ENCODE measurements around the gene COG5.

The COG5 gene

GRCh38 chr7:107206706-107207105 lies 357.0 kb downstream of the COG5 start:
- Histone ChIP-seq H4K20me1 (ENCODE audit: control insufficient read depth, insufficient read depth, low read depth, low read length) (no peaks in the 10 kb centered on the region), H3K27ac (ENCODE audit: low read depth, low read length) (no peak overlapping the region), H3K4me1 (ENCODE audit: control insufficient read depth, low read length) (peaks cover 6% of the 10 kb centered on the region), H3K4me3 (ENCODE audit: low read length) (no peak overlapping the region), H3K79me2 (ENCODE audit: control insufficient read depth, low read length) (no peaks in the 10 kb centered on the region), H3K36me3 (ENCODE audit: control insufficient read depth, low read length) (peaks cover 19% of the 10 kb centered on the region), H3K4me2 (ENCODE audit: low read length) (no peak overlapping the region), H3K9me2 (replicated peaks; ENCODE audit: control insufficient read depth, low read length) (no peaks in the 10 kb centered on the region), H3K27me3 (ENCODE audit: control insufficient read depth, low read length) (no peaks in the 10 kb centered on the region), H3F3A (ENCODE audit: control insufficient read depth, insufficient read depth) (no peaks in the 10 kb centered on the region), H3K9me3 (ENCODE audit: control insufficient read depth, insufficient read depth, low read length) (no peaks in the 10 kb centered on the region)
- TF ChIP-seq CTCF (IDR thresholded peaks at IDR 0.05; ENCODE audit: low read depth, low read length, poor library complexity, severe bottlenecking): no peak
- no peak for TF ChIP-seq EZH2phosphoT487 (IDR thresholded peaks at IDR 0.05; ENCODE audit: borderline replicate concordance, low read length)

GRCh38 chr7:107206136-107206535 lies 357.6 kb downstream of the COG5 start:
- Histone ChIP-seq H3K27me3 (ENCODE audit: control insufficient read depth, low read length) (no peaks in the 10 kb centered on the region), H3K9me2 (replicated peaks; ENCODE audit: control insufficient read depth, low read length) (no peaks in the 10 kb centered on the region), H3K36me3 (ENCODE audit: control insufficient read depth, low read length) (peaks cover 24% of the 10 kb centered on the region), H3K9me3 (ENCODE audit: control insufficient read depth, insufficient read depth, low read length) (no peaks in the 10 kb centered on the region), H3F3A (ENCODE audit: control insufficient read depth, insufficient read depth) (no peaks in the 10 kb centered on the region), H4K20me1 (ENCODE audit: control insufficient read depth, insufficient read depth, low read depth, low read length) (no peaks in the 10 kb centered on the region), H3K4me2 (ENCODE audit: low read length) (no peak overlapping the region), H3K4me3 (ENCODE audit: low read length) (no peak overlapping the region), H3K27ac (ENCODE audit: low read depth, low read length) (no peak overlapping the region), H3K4me1 (ENCODE audit: control insufficient read depth, low read length) (peaks cover 6% of the 10 kb centered on the region), H3K79me2 (ENCODE audit: control insufficient read depth, low read length) (no peaks in the 10 kb centered on the region)
- TF ChIP-seq EZH2phosphoT487 (IDR thresholded peaks at IDR 0.05; ENCODE audit: borderline replicate concordance, low read length): no peak
- TF ChIP-seq CTCF (IDR thresholded peaks at IDR 0.05; ENCODE audit: low read depth, low read length, poor library complexity, severe bottlenecking): no peak

GRCh38 chr7:107203607-107204006 lies 360.1 kb downstream of the COG5 start:
- no peaks in the 10 kb centered on the region for H3K27me3 ChIP-seq (ENCODE audit: control insufficient read depth, low read length)
- no peak overlapping the region for H3K4me3 ChIP-seq (ENCODE audit: low read length)
- H3K9me3 ChIP-seq (ENCODE audit: control insufficient read depth, insufficient read depth, low read length): no peaks in the 10 kb centered on the region
- TF ChIP-seq CTCF (IDR thresholded peaks at IDR 0.05; ENCODE audit: low read depth, low read length, poor library complexity, severe bottlenecking) (no peak), EZH2phosphoT487 (IDR thresholded peaks at IDR 0.05; ENCODE audit: borderline replicate concordance, low read length) (no peak)
- H3K36me3 ChIP-seq (ENCODE audit: control insufficient read depth, low read length): peaks cover 36% of the 10 kb centered on the region
- no peak overlapping the region for H3K27ac ChIP-seq (ENCODE audit: low read depth, low read length)
- H3K4me2 ChIP-seq (ENCODE audit: low read length): no peak overlapping the region
- H4K20me1 ChIP-seq (ENCODE audit: control insufficient read depth, insufficient read depth, low read depth, low read length): no peaks in the 10 kb centered on the region
- H3K79me2 ChIP-seq (ENCODE audit: control insufficient read depth, low read length): no peaks in the 10 kb centered on the region
- no peaks in the 10 kb centered on the region for H3K9me2 ChIP-seq (replicated peaks; ENCODE audit: control insufficient read depth, low read length)
- H3F3A ChIP-seq (ENCODE audit: control insufficient read depth, insufficient read depth): no peaks in the 10 kb centered on the region
- peaks cover 6% of the 10 kb centered on the region for H3K4me1 ChIP-seq (ENCODE audit: control insufficient read depth, low read length)

Measured in DOHH2 (cell line).